T-helper 9 cell (primary cell): ENCODE measurements around the gene KCNQ1OT1.

Source experiments
- DNase-seq: peaks from one replicate; pipeline ENCODE4 v3.0.0-alpha.2; 2020

The KCNQ1OT1 gene

DNA sequence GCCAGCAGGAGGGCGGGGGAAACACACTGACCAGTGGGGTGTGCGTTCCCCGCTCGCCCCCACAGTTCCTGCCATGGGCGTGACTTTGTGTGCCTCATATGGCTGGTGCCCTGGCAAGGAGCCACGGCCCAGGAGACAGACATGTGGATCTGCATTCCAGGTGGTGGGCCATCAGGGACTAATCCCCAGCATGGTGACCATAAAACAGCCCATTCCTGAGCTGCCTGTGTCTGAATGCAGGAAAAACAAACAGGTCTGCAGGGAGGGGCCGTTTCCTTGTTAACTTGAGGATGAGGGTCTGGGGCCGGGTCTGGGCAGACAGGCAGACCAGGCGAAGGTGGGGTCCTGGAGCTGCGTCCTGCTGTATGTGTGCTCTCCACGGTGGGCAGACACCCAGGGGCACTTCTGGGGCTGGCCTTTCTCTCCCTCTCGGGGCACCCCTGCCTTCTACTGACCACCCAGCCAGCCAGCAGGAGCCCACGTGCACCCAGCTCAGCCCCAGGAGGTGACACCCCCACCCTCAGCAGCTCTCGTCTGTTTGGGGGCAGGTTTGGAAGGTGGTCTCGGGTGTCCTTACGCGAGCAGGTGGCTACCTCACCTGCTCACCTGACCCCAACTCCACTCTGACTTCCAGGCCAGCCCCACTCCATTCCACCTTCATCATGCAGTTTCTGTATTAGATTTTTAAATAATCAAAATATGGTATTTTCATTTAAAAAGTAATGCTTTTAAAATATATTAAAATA lies 120.3 kb downstream of the KCNQ1OT1 start:
- no peak for DNase-seq

DNA sequence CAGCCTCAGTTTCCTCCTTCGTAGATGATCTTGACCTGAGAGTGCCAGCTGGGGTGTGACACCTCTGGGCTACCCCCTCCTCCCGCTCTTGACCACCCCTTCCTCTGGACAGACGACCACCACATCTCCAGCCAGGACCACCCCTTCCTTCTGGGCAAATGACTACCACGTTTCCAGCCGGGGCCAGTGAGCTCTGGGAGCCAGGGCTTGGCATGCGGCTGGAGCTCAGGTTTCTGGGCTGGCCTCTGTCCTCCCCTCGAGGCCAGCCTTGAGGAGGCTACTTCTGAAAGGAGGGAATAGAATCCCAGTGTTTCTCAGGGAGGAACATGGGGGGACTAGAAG lies 120.9 kb downstream of the KCNQ1OT1 start:
- no peak for DNase-seq

DNA sequence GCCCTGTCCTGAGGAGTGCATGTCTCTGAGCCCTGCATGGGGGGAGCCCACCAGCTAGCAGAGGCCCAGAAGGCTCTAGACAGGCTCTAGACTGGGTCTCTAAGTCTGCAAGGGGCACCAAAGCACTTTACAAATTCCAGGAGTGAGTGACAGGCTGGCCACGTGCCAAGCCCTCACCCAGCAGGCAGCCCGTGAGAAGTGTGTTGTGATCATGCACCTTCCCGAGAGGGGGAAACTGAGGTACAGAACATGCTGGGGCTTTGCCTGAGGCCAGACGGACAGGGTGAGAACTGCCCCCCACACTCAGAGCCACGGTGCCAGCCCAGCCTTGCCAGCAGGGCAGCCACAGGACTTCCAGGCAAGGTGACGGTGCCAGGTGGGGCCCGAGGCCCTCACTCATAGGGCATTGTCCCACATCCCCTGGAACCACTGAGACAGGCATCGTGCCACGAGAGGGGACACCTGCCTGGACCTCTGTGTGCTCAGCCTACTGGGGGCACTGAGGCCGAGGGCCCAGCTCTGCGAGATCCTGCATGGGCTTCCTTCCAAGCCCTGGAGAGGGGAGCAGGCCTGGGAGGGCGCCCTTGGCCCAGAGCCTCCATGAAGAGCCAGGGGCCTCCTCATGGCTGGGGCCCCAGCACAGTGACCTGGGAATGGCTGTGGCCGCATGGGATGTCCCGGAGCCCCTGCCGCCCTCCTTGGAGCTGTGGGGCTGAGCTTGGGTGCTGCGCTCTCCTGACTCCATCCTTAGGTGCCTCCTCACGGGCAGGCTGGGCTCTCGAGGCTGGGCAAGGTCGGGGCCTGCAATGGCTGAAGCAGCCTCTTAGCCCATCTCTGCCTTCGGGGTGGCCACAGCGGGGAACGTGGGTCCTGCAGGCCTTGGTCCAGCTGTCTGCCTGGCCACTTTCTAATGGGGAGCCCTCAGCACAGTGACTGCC lies 121.5 kb downstream of the KCNQ1OT1 start:
- DNase-seq: no peak

DNA sequence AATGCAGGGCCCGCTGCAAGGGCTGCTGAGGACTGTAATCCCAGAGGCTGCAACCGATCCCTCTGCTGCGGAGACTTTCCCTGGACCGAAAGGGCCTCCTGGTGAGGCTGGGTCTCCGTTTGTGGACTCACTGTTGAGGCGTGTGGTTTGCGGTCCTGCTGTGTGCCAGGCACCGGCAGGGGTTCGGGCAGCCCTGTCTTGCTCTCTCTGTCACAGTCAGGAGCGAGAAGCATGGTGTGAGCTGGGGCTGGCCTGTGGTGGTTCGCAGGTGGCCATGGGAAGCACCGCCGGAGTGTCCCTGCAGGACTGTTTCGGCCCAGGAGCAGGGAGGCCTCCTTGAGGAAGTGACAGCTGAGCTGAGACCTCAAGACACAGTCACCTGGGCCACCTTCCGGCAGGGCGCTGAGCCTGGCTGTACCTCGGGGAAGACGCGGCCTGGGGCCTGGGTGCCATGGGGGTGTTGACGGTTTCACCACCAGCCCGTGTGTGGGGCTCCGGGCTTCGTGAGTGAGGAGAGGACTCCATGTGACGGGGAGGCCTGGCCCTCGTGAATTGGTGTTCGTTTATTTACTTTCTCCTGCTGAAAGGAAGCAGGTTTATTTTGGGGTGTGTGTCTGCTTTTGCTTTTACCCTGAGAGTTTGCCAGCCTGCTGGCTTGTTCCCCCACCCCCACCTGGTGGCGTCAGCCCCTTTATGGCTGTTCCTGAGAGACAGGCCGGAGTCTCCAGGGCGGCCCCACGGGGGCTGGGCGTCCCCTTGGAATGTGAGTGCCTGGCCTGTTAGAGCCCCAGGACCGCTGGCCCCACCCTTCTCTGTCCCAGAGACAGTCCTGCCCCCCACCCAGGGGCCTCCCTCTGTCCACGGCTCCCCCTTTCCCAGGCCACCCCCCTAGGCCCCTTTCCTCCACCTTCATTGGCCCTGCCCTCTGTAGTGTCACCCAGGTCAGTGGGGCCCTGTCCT lies 122.5 kb downstream of the KCNQ1OT1 start:
- DNase-seq: no peak

DNA sequence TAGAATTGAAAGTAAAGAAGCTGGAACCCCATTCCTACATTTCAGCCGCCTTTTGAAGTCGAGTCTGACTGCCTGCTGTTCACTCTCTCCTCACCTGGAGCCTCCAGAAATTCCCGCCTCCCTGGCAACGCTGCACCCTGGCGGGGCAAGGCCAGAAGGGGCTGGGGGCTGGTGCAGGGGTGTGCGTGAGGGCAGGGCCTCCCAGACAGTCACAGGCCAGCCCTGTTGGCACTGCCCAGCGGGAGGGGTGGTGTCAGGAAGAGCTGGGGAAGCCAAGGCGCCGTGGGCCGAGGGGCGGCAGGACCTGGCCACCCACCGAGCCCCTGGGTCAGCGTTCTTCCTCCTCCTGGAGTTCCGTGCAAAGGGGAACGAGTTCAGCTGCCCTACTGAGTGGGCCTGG lies 123.2 kb downstream of the KCNQ1OT1 start:
- no peak for DNase-seq

DNA sequence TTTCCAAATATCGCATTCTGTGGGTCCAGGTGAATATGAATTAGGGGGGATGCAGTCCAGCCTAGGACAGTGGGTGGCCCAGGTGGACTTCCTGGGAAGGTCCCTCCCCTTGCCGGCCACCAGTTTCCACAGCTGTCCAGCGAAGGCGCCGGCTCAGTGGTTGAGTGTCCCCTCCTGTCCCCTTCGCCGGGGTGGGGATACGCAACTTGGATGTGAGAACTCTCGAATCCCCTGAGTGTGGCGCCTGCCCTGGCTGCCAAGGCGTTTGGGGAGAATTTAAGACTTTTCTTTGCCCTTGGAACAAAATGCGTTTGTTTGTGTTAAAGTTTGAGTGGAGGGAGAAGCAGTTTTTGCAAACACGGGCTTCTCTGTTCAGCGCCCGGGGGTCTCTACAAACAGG lies 123.7 kb downstream of the KCNQ1OT1 start:
- DNase-seq: no peak

DNA sequence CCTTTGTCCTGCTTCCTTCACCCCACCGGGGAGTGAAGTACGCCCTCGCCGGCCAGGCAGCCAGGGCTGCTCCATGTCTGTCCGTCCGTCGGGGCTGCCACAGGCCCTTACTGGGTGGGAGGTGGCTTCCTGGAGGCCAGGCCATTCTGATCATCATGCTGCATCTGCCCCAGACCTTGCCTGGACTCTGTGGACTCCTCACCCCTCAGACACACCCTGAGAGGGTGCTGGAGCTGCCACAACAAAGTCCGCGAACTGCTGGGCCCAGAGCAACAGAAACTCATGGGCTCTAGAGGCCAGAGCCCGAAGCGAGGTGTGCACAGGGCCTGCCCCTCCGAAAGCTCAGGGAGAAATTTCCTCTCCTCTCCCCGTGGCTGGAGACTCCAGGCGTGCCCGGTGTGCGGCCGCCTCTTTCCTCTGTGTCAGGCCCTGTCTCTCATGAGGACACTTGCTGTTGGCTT lies 124.2 kb downstream of the KCNQ1OT1 start:
- no peak for DNase-seq

DNA sequence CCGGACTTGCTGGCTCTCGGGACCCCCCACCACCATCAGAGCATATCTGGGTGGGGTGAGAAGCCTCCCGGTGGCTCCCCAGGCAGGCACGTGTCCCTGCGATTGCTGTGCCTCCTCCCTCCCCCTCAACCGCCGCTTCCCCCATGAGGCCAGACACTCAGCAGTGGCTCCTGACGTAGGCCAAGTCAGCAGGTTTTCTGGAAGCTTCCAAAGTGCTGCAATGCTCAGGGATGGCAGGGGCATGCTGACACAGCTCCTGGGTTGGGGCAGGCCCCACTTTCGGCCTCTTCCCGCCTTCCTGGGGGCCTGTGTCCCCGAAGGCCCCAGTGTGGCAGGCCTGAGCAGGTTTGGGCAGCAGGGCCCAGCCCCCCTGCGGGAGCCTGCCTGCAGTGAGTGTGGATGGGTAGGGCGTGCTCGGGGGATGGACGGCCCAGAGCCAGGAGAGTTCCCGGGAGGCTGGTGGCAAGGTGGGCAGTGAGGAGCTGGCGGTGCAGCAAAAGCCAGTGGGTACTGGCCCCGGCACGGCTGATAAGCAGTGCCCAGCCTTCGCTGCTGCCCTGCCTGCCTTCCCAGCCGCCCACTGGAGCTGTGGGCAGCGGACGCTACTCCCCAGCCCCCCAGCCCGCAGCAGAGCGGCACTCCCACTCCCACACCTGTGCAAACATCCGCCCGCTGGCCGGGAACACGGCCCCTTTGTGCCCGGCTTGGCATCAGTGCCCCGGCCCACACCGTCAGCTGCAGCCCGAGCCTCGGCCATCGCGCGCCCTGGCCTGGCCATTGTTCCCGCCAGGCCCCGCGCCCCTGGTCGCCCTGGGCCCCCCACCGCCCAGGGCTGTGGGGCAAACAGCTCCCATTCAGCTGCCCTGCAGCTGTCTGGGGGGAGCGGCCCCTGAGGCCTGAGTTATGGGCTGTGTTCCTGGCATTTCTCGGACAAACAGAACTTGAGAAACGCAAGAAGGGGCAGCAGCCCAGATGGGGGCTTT lies 125.0 kb downstream of the KCNQ1OT1 start:
- DNase-seq: no peak

DNA sequence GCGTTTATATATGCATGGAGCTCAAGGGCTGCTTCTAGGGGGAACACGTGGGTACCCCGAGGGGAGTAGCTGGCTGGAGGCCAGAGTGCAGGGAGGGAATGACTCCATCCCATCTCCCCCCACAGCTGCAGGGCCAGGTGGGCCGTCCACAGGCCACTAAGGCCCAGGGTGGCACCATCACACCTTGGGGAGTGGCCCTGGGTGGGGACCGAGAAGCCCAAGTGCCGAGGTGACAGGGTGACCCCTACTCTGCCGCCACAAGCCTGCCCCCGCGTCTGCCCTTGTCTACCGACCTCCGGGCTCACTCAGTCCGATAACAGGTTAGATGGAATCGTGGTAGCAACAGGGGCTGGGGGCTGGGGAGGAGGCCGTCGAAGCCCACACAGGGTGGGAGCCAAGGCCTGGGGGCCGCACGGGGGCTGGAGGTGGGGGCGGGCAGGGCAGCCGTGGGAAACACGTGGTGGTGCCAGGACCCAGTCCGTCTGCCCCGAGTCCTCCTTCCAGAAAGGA lies 125.7 kb downstream of the KCNQ1OT1 start:
- DNase-seq: no peak

DNA sequence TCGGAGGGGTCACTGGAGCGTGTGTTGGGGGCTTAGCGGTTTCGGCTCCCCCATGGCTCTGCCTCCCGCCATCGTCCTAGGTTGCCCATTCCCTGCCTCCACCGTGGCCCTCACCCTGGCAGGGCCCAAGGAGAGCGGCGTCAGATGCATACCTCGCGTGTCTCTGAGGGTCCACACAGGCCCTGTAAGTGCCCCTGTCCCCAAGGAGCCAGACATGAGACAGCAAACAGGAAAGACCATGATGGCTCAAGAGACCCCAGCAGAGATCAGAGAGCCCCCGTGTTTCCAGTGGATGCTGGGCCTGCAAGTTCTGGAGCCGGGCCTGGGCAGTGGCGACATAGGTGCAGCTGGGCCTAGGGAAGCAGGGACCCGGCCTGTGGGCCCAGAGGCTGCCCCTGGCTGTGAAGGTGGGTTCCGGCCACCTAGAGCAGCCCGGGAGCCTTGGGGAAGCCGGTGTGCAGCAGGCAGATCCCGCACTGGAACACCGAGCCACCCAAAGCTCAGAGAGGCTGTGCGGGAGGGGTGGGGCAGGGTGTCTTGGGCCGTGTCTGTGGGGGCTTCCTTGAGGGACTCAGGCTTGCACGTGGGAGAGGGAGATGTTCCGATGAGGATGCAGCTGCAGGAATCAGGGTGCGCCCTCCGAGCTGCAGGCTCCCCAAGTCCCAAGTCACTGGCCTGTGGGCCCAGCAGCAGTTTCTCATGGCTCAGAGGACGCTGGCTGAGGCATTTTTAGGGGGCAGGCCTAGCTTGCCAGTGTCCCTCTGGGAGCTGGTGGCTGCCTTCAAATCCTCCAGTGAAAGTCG lies 126.4 kb downstream of the KCNQ1OT1 start:
- no peak for DNase-seq

DNA sequence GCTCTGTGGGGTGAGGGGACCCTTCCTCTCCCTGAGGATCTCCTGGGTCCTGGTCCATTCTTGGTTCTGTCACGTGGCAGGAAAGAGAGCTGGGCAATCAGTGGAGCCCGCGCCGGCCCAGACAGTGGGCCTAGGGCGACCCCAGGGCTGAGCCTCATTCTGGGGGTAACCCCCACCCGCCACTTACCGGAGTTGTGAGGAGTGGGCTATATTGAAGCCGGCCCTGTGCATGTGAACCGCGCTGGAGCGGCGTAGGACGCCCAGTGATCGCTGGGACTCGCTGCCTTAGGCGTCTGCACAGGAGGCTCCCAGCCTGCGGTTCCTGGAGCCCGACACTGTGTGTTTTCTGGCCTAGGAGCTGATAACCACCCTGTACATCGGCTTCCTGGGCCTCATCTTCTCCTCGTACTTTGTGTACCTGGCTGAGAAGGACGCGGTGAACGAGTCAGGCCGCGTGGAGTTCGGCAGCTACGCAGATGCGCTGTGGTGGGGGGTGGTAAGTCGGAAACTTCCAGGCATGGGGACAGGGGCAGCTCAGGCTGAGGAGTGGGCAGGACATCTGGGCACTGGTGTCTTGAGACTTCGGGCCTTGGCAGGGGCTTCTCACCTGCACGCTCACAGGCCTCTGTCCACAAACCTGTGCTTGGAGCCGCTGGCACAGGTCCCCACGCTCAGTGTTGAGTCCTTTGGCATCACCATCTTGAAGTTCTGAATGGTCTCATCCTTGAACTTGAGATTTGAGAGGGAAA lies 127.1 kb downstream of the KCNQ1OT1 start:
- no peak for DNase-seq

DNA sequence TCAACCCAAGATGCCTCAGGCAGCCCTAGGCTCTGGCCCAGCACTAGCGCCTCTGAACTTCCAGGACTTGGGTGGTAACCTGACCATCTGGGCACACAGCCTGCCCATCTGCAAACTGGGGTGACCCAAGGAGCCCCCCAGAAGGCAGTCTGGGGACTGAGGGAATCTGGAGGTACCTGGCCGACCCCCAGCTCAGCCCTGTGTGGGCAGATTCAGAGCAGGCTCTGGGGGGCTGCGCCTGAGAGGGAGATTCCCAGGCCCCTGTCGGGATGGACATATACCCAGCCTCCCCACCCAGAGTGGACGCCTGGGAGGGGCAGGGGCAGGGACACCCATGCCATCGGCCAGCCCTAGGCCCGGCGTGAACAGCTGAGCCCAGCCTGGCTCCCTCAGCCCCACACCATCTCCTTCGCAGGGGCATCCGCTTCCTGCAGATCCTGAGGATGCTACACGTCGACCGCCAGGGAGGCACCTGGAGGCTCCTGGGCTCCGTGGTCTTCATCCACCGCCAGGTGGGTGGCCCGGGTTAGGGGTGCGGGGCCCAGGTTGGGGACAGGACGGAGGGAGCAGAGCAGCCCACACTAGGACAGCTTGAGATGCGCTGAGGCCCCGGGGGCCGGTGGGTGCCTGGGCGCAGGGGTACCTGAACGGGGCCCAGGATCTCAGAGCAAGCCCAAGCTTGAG lies 128.1 kb downstream of the KCNQ1OT1 start:
- DNase-seq: no peak

DNA sequence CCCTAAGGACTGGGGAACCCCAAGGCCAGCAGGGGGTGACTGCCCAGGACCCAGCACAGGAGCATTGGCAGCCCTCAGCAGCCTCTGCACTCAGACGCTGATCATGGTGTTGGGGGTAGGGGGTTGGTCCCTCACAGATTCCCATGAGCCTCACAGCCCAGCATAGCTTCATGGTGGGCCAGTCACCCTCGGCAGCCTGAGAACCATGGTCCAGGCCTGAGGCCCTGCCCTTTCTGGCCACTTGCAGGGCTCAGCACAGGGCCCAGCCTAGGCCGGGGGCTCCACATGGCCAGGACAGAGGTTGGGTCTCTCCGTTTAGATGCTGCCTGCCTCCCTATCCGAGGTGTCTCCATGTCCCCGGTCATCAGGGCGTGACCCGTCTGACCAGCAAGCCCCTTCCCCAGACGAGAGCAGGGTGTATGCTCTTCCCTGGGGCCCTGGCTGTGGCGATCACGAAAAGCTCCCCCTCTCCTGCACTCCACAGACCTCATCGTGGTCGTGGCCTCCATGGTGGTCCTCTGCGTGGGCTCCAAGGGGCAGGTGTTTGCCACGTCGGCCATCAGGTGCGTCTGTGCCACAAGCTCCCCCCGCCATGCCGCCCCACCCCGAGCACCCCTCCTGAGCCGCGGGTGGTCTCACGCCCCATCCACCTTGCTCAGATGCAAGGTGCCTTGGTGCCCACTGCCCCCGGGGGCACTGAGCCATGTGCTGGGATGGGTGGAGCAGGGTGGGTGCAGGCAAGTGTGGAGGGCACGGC lies 128.8 kb downstream of the KCNQ1OT1 start:
- no peak for DNase-seq

DNA sequence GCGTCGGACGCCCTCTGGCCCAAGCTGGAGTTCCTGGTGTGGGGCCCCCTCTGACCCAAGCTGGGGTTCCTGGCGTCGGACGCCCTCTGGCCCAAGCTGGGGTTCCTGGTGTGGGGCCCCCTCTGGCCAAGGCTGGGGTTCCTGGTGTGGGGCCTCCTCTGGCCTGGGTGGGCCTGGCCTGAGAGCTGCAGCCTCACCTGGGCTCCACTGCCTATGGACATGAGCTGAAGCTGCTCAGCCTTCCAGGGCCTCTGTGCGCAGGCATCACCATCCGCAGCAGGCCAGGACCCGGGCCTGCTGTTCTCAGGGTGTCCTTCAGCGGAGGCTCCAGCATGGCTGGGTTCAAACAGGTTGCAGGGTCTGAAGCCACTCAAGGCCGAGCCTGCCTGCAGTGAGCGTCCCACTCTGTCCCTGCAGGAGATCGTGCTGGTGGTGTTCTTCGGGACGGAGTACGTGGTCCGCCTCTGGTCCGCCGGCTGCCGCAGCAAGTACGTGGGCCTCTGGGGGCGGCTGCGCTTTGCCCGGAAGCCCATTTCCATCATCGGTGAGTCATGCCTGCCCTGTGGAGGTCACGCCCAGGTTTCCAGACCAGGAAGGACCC lies 129.5 kb downstream of the KCNQ1OT1 start:
- no peak for DNase-seq

DNA sequence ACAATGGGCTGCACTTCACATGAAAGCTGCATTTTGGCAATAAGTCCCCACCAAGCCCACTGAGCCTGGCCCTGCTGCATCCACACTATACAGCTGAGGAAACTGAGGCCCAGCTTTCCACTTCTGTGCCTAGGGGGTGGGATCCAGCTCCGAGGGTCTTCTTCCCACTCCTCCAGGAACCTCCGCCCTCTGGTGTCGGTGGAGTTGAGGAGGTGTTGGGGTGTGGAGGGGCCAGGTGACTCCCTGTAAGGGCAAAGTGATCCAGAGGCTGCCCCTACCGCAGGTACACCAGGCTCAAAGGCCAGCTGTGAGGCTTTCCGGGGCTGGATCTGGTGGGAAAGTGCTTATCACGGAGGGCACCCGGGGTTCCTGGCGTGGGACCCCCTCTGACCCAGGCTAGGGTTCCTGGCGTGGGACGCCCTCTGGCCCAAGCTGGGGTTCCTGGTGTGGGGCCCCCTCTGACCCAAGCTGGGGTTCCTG lies 130.0 kb downstream of the KCNQ1OT1 start:
- no peak for DNase-seq

DNA sequence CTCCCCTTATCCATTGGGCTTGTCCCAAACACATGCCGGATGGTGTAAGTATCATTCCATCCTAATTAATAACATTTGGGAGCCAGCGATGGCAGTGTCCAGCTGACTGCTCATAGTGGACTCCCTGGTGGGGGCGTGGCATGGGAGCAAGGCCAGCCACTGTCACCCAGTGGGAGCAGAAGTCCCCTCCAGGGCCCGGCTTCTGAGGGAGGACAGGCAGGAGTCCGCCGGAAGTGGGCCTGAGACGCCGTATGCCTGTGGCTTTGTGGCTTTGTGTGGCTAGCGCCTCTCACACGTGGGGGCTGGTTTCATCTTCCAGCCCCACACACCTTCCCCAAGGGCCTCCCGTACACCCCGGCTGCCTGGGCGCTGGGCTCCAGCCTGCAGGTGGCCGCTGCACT lies 130.5 kb downstream of the KCNQ1OT1 start:
- no peak for DNase-seq

DNA sequence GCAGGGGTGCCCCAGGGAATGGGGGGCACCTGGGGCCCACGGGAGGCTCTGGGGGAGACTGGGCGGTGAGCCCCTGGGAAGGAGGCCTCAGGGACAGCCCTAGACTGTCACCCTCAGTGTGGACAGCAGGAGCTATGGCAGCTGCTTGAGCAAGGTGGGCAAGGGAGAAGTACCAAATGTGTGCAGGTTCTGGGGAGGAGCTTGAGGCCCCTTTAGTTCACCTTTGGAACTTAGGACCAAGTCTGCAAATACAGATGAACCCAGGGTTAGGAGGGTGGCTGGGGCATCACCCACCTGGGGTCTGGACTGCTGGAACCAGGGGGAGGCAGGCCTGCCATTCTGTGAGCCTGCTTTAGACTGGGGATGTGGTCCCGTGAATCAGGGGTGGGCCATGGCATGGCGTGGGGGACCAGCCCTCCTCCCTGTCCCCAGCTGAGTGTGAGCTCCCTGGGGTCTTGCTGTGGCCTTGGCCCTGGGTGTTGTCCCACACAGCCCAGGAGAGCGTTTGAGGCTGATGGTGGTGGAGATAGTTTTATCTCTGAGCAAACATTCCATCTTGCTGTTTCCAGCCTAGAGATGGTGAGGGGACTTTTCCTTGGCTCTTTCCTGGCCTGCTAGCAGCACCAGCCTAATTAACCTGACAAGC lies 132.6 kb downstream of the KCNQ1OT1 start:
- DNase-seq: no peak
